HEK293 (cell line): ENCODE data around the gene ELANE.

Source experiments
- CTCF ChIA-PET: fragments of 350-600 bp; formaldehyde crosslinking; extraction: SDS; loops from one replicate; lab custom pipeline; 2021; ENCODE audit warnings: antibody characterized with exemption; lab: Yijun Ruan, JAX
- POLR2A ChIA-PET: fragments of 300-600 bp; formaldehyde crosslinking; extraction: SDS; loops from one replicate; lab custom pipeline; 2020; ENCODE audit warnings: antibody characterized with exemption, inconsistent platforms; lab: Yijun Ruan, JAX
- H3K27ac ChIP-seq: fragments of 200-500 bp; sonication (Bioruptor generic); 2 replicates; pipeline ENCODE4 v1.5.1; 2014; ENCODE audit warnings: low read depth, low read length, control low read depth, inconsistent platforms; ENCODE audit errors: extremely low read depth
- H3K36me3 ChIP-seq, 2 experiments: fragments of 200-500 bp in 1 of 2; sonication (Bioruptor generic) in 1 of 2; 1 replicate in 1 of 2; 2 replicates in 1 of 2; pipeline ENCODE4 v1.5.1; 2014 to 2017; ENCODE audit warnings: inconsistent platforms in 2 of 2, low read length in 2 of 2; ENCODE audit not compliant: control insufficient read depth in 2 of 2, insufficient read depth in 1 of 2
- H3K4me1 ChIP-seq: fragments of 200-500 bp; sonication (Bioruptor generic); 2 replicates; pipeline ENCODE4 v1.5.1; 2014; ENCODE audit warnings: mild to moderate bottlenecking, low read length, inconsistent platforms; ENCODE audit not compliant: control insufficient read depth, insufficient read depth
- H3K4me3 ChIP-seq: 2 replicates; pipeline ENCODE4 v1.5.1; 2011; ENCODE audit warnings: low read depth, mild to moderate bottlenecking, control low read depth, low read length, moderate library complexity
- H3K9me3 ChIP-seq: fragments of 200-500 bp; sonication (Bioruptor generic); 2 replicates; pipeline ENCODE4 v1.5.1; 2014; ENCODE audit warnings: low read depth, low read length, inconsistent platforms; ENCODE audit not compliant: control insufficient read depth, insufficient read depth
- GLIS1 ChIP-seq: fragments of 450-650 bp; formaldehyde crosslinking; IDR thresholded peaks from 2 replicates; pipeline ENCODE4 v1.5.1; 2016; ENCODE audit warnings: missing biosample characterization, missing genetic modification characterization
- KLF1 ChIP-seq: fragments of 450-650 bp; formaldehyde crosslinking; IDR thresholded peaks from 2 replicates; pipeline ENCODE4 v1.5.1; 2016; ENCODE audit warnings: missing biosample characterization, missing genetic modification characterization
- KLF7 ChIP-seq: fragments of 450-650 bp; formaldehyde crosslinking; IDR thresholded peaks from 2 replicates; pipeline ENCODE4 v1.5.1; 2016; ENCODE audit warnings: missing biosample characterization, missing genetic modification characterization, borderline replicate concordance
- SCRT2 ChIP-seq: fragments of 450-650 bp; formaldehyde crosslinking; IDR thresholded peaks from 2 replicates; pipeline ENCODE4 v1.5.1; 2016; ENCODE audit warnings: missing biosample characterization, missing genetic modification characterization
- SETDB1 ChIP-seq: IDR thresholded peaks from one replicate; pipeline ENCODE4 v1.6.1; 2017; ENCODE audit warnings: mild to moderate bottlenecking, low read length, moderate library complexity, mixed read lengths; ENCODE audit not compliant: insufficient read length
- TCF7L2 ChIP-seq: IDR thresholded peaks from 2 replicates; pipeline ENCODE4 v1.6.1; 2011; ENCODE audit warnings: low read depth, mild to moderate bottlenecking, inconsistent platforms, low read length, moderate library complexity, borderline replicate concordance
- ZBTB48 ChIP-seq: fragments of 450-650 bp; formaldehyde crosslinking; IDR thresholded peaks from 2 replicates; pipeline ENCODE4 v1.5.1; 2016; ENCODE audit warnings: missing biosample characterization, missing genetic modification characterization
- ZFP41 ChIP-seq: fragments of 450-650 bp; formaldehyde crosslinking; IDR thresholded peaks from 2 replicates; pipeline ENCODE4 v1.5.1; 2016; ENCODE audit warnings: missing biosample characterization, missing genetic modification characterization, borderline replicate concordance
- ZIC2 ChIP-seq: fragments of 450-650 bp; formaldehyde crosslinking; IDR thresholded peaks from 2 replicates; pipeline ENCODE4 v1.5.1; 2016; ENCODE audit warnings: missing biosample characterization, missing genetic modification characterization
- ZNF214 ChIP-seq: fragments of 450-650 bp; formaldehyde crosslinking; IDR thresholded peaks from 2 replicates; pipeline ENCODE4 v1.5.1; 2017; ENCODE audit warnings: missing biosample characterization, mild to moderate bottlenecking, missing genetic modification characterization, borderline replicate concordance
- ZNF23 ChIP-seq: fragments of 450-650 bp; formaldehyde crosslinking; IDR thresholded peaks from 2 replicates; pipeline ENCODE4 v1.5.1; 2016; ENCODE audit warnings: missing biosample characterization, missing genetic modification characterization, borderline replicate concordance
- ZNF239 ChIP-seq: fragments of 450-650 bp; formaldehyde crosslinking; IDR thresholded peaks from 2 replicates; pipeline ENCODE4 v1.5.1; 2016; ENCODE audit warnings: missing biosample characterization, missing genetic modification characterization
- ZNF302 ChIP-seq: fragments of 450-650 bp; formaldehyde crosslinking; IDR thresholded peaks from 2 replicates; pipeline ENCODE4 v1.5.1; 2016; ENCODE audit warnings: missing biosample characterization, missing genetic modification characterization, low read depth
- ZNF433 ChIP-seq: fragments of 450-650 bp; formaldehyde crosslinking; IDR thresholded peaks from 2 replicates; pipeline ENCODE4 v1.5.1; 2016; ENCODE audit warnings: missing biosample characterization, missing genetic modification characterization, low read depth
- ZNF549 ChIP-seq: fragments of 450-650 bp; IDR thresholded peaks from 2 replicates; pipeline ENCODE4 v1.5.1; 2018; ENCODE audit warnings: missing biosample characterization, missing genetic modification characterization, mild to moderate bottlenecking, inconsistent platforms, moderate library complexity
- ZNF701 ChIP-seq: fragments of 450-650 bp; formaldehyde crosslinking; IDR thresholded peaks from 2 replicates; pipeline ENCODE4 v1.5.1; 2016; ENCODE audit warnings: missing biosample characterization, missing genetic modification characterization
- ZNF791 ChIP-seq: fragments of 450-650 bp; formaldehyde crosslinking; IDR thresholded peaks from 2 replicates; pipeline ENCODE4 v1.5.1; 2016; ENCODE audit warnings: missing biosample characterization, missing genetic modification characterization
- TF ChIP-seq, protein P1 (sequence below): fragments of 450-650 bp; formaldehyde crosslinking; IDR thresholded peaks from 2 replicates; pipeline ENCODE4 v1.5.1; 2016; ENCODE audit warnings: missing biosample characterization, missing genetic modification characterization
- TF ChIP-seq, protein P2 (sequence below): fragments of 450-650 bp; formaldehyde crosslinking; IDR thresholded peaks from 2 replicates; pipeline ENCODE4 v1.5.1; 2016; ENCODE audit warnings: missing biosample characterization, missing genetic modification characterization
- TF ChIP-seq, protein P3 (sequence below): fragments of 450-650 bp; formaldehyde crosslinking; IDR thresholded peaks from 2 replicates; pipeline ENCODE4 v1.5.1; 2016; ENCODE audit warnings: missing biosample characterization, missing genetic modification characterization
- TF ChIP-seq, protein P4 (sequence below): fragments of 450-650 bp; formaldehyde crosslinking; IDR thresholded peaks from 2 replicates; pipeline ENCODE4 v1.5.1; 2016; ENCODE audit warnings: missing biosample characterization, missing genetic modification characterization
- TF ChIP-seq, protein P5 (sequence below): fragments of 450-650 bp; formaldehyde crosslinking; IDR thresholded peaks from 2 replicates; pipeline ENCODE4 v1.5.1; 2017; ENCODE audit warnings: missing biosample characterization, missing genetic modification characterization

Gene ELANE

DNA sequence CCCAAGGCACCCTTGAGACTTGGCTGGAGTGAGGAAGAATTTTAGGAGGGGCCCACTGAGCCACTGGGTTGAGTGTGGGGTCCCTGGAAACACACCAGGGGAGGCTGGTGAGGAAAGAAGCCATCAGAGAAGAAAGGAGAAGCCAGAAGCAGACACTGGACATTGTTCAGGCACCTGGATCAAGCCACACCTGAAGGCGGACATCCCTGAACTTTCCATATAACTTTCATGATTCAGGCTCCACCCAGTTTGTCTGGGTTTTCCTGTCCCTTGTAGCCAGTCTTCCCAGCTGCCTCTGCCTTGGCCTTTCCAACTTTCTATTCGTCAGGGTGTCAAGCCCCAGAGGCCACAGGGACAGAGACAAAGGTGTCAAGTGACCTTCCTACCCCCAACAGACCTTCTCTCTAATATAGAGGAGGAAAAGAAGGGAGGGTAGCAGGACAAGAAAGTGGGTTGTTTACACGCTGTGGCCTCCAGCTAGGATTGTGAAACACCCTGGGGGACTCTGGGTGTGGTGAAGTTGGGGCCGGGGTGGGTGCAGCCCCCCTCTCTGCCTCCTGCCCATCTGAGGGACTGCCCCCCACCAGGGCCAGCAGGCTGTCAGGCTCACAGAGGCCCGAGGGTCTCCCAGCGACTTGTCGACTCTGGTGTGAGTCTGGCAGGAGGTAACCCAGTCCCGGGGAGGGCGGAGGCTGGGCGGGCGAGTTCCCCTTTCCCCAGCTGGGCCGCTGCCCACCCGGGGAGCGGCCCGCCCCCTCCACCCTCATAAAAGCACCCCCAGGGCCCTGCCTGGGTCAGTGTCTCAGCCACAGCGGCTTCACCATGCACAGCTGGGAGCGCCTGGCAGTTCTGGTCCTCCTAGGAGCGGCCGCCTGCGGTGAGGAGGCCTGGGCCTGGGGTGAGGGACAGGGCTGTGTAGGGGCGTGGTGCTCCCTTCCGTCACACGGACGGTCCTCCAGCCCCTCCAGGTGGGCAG is 7.1 kb downstream of the ELANE start, which contains the start of gene CFD:
TSS of gene CFD (plus strand) at position 797 of the 976 bp plus-strand sequence. CDS start at position 823, 26 bp downstream.
- no peaks in the 10 kb centered on the region for H3K9me3 ChIP-seq
- TF ChIP-seq, protein P1, sequence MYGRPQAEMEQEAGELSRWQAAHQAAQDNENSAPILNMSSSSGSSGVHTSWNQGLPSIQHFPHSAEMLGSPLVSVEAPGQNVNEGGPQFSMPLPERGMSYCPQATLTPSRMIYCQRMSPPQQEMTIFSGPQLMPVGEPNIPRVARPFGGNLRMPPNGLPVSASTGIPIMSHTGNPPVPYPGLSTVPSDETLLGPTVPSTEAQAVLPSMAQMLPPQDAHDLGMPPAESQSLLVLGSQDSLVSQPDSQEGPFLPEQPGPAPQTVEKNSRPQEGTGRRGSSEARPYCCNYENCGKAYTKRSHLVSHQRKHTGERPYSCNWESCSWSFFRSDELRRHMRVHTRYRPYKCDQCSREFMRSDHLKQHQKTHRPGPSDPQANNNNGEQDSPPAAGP (tag by site-specific recombination), result no peak
- TF ChIP-seq GLIS1, result peak; percentile 97
- no peak for TF ChIP-seq TCF7L2
- no peak for TF ChIP-seq ZFP41 (tag by site-specific recombination)
- no peak for TF ChIP-seq ZNF549 (tag by site-specific recombination)
- TF ChIP-seq ZIC2 (tag by site-specific recombination), result peak; percentile 93
- peak; percentile 92 for TF ChIP-seq KLF1 (tag by site-specific recombination)
- TF ChIP-seq ZNF23, result no peak
- no peak for TF ChIP-seq ZNF433 (tag by site-specific recombination)
- no peak for TF ChIP-seq SETDB1
- TF ChIP-seq ZNF302 (tag by site-specific recombination), result no peak
- TF ChIP-seq, protein P2, sequence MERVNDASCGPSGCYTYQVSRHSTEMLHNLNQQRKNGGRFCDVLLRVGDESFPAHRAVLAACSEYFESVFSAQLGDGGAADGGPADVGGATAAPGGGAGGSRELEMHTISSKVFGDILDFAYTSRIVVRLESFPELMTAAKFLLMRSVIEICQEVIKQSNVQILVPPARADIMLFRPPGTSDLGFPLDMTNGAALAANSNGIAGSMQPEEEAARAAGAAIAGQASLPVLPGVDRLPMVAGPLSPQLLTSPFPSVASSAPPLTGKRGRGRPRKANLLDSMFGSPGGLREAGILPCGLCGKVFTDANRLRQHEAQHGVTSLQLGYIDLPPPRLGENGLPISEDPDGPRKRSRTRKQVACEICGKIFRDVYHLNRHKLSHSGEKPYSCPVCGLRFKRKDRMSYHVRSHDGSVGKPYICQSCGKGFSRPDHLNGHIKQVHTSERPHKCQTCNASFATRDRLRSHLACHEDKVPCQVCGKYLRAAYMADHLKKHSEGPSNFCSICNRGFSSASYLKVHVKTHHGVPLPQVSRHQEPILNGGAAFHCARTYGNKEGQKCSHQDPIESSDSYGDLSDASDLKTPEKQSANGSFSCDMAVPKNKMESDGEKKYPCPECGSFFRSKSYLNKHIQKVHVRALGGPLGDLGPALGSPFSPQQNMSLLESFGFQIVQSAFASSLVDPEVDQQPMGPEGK (tag by site-specific recombination), result no peak
- TF ChIP-seq SCRT2, result no peak
- TF ChIP-seq, all 188 proteins: peak for 3
- POLR2A ChIA-PET, result interaction anchor here (0.6 to 1.0 kb wide), 2 partner anchors 64 to 401 kb away, joined by 3 to 4 read pairs; no protein-coding TSS in a partner anchor
- peak within 1 kb of the TSS; percentile 48 for H3K4me3 ChIP-seq
- CTCF ChIA-PET, result interaction anchor here (1.7 to 3.0 kb wide), 2 partner anchors 57 to 89 kb away, joined by 4 to 21 read pairs; no protein-coding TSS in a partner anchor
- peak within 1 kb of the TSS; percentile 31; the same call in 1 of the 2 replicates for H3K27ac ChIP-seq
- H3K36me3 ChIP-seq, result no peaks in the 10 kb centered on the region
- no peaks in the 10 kb centered on the region for H3K4me1 ChIP-seq

DNA sequence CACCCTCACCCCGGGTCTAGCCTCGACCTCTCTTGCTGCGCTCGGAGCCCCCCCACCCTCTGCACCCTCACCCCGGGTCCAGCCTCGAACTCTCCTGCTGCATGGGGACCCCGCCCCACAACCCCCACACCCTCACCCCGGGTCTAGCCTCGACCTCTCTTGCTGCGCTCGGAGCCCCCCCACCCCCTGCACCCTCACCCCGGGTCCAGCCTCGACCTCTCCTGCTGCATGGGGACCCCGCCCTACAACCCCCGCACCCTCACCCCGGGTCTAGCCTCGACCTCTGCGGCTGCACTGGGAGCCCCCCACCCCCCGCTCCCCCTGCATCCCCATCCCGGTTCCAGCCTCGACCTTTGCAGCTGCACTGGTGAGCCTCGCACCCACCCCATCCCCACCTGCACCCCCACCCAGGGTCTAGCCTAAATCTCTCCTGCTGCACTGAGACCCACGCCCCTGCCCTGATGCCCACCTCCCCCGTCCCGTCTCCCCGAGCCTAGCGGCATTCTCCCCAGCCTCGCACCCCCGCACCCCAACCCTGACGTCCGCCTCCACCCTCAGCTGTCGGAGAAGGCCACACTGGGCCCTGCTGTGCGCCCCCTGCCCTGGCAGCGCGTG is 9.1 kb downstream of the ELANE start:
- POLR2A ChIA-PET, result interaction anchor here (0.7 kb wide), 2 partner anchors 17 to 53 kb away, joined by 3 to 8 read pairs; no protein-coding TSS in a partner anchor
- H3K36me3 ChIP-seq, result no peaks in the 10 kb centered on the region
- no peak overlapping the region for H3K4me3 ChIP-seq
- H3K4me1 ChIP-seq, result no peaks in the 10 kb centered on the region
- TF ChIP-seq, protein P3, sequence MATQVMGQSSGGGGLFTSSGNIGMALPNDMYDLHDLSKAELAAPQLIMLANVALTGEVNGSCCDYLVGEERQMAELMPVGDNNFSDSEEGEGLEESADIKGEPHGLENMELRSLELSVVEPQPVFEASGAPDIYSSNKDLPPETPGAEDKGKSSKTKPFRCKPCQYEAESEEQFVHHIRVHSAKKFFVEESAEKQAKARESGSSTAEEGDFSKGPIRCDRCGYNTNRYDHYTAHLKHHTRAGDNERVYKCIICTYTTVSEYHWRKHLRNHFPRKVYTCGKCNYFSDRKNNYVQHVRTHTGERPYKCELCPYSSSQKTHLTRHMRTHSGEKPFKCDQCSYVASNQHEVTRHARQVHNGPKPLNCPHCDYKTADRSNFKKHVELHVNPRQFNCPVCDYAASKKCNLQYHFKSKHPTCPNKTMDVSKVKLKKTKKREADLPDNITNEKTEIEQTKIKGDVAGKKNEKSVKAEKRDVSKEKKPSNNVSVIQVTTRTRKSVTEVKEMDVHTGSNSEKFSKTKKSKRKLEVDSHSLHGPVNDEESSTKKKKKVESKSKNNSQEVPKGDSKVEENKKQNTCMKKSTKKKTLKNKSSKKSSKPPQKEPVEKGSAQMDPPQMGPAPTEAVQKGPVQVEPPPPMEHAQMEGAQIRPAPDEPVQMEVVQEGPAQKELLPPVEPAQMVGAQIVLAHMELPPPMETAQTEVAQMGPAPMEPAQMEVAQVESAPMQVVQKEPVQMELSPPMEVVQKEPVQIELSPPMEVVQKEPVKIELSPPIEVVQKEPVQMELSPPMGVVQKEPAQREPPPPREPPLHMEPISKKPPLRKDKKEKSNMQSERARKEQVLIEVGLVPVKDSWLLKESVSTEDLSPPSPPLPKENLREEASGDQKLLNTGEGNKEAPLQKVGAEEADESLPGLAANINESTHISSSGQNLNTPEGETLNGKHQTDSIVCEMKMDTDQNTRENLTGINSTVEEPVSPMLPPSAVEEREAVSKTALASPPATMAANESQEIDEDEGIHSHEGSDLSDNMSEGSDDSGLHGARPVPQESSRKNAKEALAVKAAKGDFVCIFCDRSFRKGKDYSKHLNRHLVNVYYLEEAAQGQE (tag by site-specific recombination), result no peak
- TF ChIP-seq ZBTB48 (tag by site-specific recombination) (no peak), ZIC2 (tag by site-specific recombination) (no peak), ZNF214 (tag by site-specific recombination) (no peak), KLF7 (tag by site-specific recombination) (no peak), ZNF701 (tag by site-specific recombination) (no peak), ZNF302 (tag by site-specific recombination) (no peak), ZNF239 (tag by site-specific recombination) (no peak), ZNF791 (tag by site-specific recombination) (no peak)
- TF ChIP-seq, protein P4, sequence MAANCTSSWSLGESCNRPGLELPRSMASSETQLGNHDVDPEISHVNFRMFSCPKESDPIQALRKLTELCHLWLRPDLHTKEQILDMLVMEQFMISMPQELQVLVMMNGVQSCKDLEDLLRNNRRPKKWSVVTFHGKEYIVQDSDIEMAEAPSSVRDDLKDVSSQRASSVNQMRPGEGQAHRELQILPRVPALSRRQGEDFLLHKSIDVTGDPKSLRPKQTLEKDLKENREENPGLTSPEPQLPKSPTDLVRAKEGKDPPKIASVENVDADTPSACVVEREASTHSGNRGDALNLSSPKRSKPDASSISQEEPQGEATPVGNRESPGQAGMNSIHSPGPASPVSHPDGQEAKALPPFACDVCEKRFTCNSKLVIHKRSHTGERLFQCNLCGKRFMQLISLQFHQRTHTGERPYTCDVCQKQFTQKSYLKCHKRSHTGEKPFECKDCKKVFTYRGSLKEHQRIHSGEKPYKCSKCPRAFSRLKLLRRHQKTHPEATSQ (tag by site-specific recombination), result no peak
- TF ChIP-seq, protein P5, sequence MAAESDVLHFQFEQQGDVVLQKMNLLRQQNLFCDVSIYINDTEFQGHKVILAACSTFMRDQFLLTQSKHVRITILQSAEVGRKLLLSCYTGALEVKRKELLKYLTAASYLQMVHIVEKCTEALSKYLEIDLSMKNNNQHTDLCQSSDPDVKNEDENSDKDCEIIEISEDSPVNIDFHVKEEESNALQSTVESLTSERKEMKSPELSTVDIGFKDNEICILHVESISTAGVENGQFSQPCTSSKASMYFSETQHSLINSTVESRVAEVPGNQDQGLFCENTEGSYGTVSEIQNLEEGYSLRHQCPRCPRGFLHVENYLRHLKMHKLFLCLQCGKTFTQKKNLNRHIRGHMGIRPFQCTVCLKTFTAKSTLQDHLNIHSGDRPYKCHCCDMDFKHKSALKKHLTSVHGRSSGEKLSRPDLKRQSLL, result no peak
- TF ChIP-seq, all 188 proteins: peak for 0
- no peaks in the 10 kb centered on the region for H3K9me3 ChIP-seq
- H3K27ac ChIP-seq, result no peak overlapping the region
- CTCF ChIA-PET, result interaction anchor here (0.6 kb wide), 1 partner anchor 10 kb away, joined by 3 read pairs; no protein-coding TSS in a partner anchor
